Measurements from ENCODE around the gene RAB9A.
A peak's percentile ranks its signal among the peaks of the same experiment; 100 is the strongest.

The RAB9A gene

DNA sequence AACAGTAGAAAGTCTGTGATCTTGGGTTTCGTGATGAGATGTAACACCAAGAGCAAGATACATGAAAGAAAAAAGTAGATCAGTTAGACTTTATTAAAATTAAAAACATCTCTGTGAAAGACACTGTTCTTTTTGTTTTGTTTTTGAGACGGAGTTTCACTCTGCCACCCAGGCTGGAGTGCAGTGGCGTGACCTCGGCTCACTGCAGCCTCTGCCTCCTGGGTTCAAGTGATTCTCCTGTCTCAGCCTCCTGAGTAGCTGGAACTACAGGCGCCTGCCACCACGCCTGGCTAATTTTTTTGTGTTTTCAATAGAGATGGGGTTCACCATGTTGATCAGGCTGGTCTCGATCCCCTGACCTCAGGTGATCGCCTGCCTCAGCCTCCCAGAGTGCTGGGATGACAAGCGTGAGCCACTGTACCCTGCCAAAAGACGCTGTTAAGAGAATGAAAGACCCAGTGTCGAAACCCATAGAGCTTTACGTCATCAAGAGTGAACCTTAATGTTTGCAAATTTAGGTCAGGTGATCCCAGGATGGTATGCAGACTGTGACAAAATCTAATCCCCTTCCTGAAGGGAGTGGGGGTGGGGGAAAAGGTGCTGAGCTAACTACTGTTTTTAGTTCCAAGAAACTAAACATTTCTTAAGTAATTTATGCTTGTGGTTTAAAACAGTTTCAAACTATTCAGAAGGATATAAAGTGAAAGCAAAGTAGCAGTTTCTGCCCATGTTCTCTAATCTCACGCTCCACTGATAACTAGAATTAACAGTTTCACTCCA, 53.7 kb downstream of the RAB9A start:
- peak in 2 of 3 donors; percentile 16 to 17 for DNase-seq (ENCODE audit: low read depth in 2 of 3, low spot score in 1 of 3)

DNA sequence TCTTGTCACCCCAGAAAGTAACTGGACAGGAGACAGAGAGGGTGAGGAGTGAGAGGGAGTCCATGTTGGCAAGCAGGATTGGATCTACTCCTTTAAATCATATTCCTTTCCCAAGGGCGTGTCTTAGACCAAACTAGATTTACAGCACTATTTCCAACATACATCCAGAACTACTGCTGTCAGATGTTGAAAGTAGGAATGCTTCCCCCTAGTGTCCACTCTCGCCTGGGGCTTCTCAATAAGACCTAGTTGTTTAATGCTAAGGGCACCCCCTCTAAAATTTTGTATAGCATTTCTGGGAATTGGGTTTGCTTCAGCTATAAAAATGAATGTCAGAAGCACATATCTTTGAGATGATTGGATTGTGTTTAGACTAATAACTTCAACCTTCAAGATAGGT, 58.9 kb downstream of the RAB9A start:
- DNase-seq (ENCODE audit: low read depth in 2 of 3, low spot score in 1 of 3) = no peak

GRCh38 chrX:13748486-13748885, 59.6 kb downstream of the RAB9A start:
- no peak for DNase-seq (ENCODE audit: low read depth in 2 of 3, low spot score in 1 of 3)

- DNase-seq (ENCODE audit: low read depth in 2 of 3, low spot score in 1 of 3) = no peak
Observed at GRCh38 chrX:13750204-13750603, 61.3 kb downstream of the RAB9A start.

DNA sequence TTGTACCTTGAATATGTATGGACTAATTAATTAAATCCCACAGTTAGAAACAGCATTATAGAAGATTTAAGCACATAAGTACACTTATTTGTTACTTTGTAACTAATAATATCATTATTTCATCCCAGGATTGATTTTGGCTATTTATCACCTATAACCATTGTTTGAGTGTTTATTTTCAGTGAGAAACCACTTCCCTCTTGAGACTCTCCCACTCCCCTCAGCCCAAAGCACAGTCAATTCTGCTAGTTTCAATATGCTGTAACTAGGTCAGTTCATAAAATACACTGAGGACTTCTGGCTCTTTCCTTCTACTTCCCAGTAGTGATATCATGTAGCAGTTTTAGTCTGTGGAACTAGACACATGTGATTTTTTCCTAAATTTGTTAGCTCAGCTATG, 61.9 kb downstream of the RAB9A start:
- no peak for DNase-seq (ENCODE audit: low read depth in 2 of 3, low spot score in 1 of 3)

- no peak for DNase-seq (ENCODE audit: low read depth in 2 of 3, low spot score in 1 of 3)
Observed at GRCh38 chrX:13752141-13752540, 63.2 kb downstream of the RAB9A start.

- DNase-seq (ENCODE audit: low read depth in 2 of 3, low spot score in 1 of 3) = no peak
Observed at GRCh38 chrX:13752646-13753045, 63.7 kb downstream of the RAB9A start.

- DNase-seq (ENCODE audit: low read depth in 2 of 3, low spot score in 1 of 3) = no peak
Observed at GRCh38 chrX:13754765-13755164, 65.8 kb downstream of the RAB9A start.

DNA sequence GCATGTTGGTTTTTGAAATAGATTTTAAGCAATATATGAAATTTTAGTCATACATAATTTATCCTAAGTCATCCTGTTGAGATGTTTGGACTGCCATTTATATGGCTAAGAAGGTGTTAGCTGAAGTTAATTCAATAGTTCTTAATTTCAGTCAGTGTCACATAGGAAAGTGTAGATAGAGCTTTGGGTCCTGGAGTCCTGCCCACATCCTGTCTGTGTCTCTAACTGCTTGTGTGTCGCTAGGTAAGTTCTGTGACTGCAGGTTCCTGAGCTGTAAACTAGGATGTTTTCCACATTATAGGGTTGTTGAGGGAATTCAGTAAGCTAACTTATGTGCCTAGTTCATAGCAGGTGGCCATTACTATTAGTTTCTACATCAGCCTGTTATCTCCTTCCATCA, 66.3 kb downstream of the RAB9A start:
- DNase-seq (ENCODE audit: low read depth in 2 of 3, low spot score in 1 of 3) = no peak

DNA sequence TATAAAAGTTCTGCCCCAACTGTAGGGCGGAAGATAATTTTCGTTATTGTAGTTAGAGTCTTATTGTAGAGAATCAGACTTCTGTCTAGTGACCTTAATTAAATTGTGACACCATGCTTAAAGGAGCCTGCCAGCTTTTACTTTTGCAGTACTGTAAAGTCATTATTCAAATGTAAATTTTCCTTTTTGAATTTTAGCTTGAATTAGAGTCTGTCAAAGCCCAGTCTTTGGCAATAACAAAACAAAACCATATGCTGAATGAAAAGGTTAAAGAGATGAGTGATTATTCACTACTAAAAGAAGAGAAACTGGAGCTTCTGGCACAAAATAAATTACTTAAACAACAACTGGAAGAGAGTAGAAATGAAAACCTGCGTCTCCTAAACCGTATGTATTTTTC, 67.5 kb downstream of the RAB9A start:
- no peak for DNase-seq (ENCODE audit: low read depth in 2 of 3, low spot score in 1 of 3)

- no peak for DNase-seq (ENCODE audit: low read depth in 2 of 3, low spot score in 1 of 3)
Observed at GRCh38 chrX:13759152-13759718, 70.3 kb downstream of the RAB9A start.
